ENCODE measurements around the gene PRR33. TPM values are rescaled to one million over a fixed set of nuclear protein-coding genes. Genes with fewer than 3 reads are reported as not detected.

Gene PRR33
- total and polyA plus RNA-seq, 4 donors, result not detected

DNA sequence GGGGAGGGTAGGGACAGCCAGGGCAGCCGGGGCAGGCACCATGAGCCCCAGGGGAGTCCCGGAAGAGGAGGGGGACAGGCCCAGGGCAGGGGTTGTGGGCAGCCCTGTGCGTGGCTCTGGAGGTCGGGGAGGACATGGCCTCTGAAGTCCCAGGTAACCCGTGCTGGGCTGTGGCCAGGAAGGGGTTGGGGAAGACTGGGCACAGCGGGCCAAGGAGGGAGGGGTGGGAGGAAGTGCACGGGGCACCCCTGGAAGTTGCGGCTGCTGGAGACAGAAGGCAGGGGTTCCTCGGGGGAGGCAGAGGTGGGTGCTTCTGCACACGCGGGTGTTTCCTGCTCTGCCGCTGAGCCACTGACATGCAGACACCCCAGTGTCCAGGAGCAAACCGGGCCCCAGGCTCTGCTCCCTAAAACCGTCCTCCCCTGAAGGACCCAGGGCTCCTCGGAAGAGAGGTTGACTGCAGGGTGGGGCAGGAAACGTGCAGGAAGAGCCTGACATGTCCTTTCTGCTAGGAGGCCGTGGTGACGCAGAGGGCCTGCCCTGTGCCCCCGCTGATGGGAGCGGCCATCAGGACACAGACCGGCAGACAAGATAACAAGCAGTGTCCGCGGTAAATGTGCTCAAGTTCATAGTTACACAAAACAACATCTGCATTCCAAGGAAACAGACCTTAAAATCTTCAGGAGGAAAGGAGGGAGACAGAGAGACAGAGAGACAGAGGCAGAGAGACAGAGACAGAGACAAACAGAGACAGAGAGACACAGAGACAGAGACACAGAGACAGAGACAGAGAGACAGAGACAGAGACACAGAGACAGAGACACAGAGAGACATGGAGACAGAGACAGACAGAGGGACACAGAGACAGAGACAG is 47.2 kb downstream of the PRR33 start:
- Histone ChIP-seq H3K4me3 (ENCODE audit: low read depth in 1 of 3, low read length in 3 of 3) (no peak overlapping the region), H3K9ac (ENCODE audit: low read depth in 1 of 2, low read length in 2 of 2) (peak overlapping the region in 1 of 2 donors; percentile 54), H3K4me1 (ENCODE audit: control insufficient read depth in 4 of 4, insufficient read depth in 4 of 4, low read length in 3 of 4) (peaks cover 0 to 6% (median 3%) of the 10 kb centered on the region in 4 donors), H3K9me3 (ENCODE audit: control insufficient read depth in 4 of 4, low read length in 3 of 4) (no peaks in the 10 kb centered on the region), H3K27me3 (ENCODE audit: control insufficient read depth in 4 of 4, insufficient read depth in 4 of 4, low read length in 3 of 4) (no peaks in the 10 kb centered on the region), H3K27ac (ENCODE audit: low read depth in 1 of 2, low read length in 2 of 2) (peak overlapping the region; percentile 44 to 50), H3K36me3 (ENCODE audit: control insufficient read depth in 4 of 4, insufficient read depth in 3 of 4, low read depth in 1 of 4, low read length in 3 of 4) (no peaks in the 10 kb centered on the region)
- 51% methylated on average over 23 of the region's 23 CpGs for WGBS
- TF ChIP-seq RXRA (IDR thresholded peaks at IDR 0.05) (peak; percentile 35 to 69), JUND (IDR thresholded peaks at IDR 0.05) (no peak), NR2F2 (IDR thresholded peaks at IDR 0.05) (peak; percentile 95), YY1 (IDR thresholded peaks at IDR 0.05) (peak; percentile 42), SP1 (IDR thresholded peaks at IDR 0.05) (peak; percentile 43)
- DNase-seq (ENCODE audit: low spot score), result peak; percentile 83

DNA sequence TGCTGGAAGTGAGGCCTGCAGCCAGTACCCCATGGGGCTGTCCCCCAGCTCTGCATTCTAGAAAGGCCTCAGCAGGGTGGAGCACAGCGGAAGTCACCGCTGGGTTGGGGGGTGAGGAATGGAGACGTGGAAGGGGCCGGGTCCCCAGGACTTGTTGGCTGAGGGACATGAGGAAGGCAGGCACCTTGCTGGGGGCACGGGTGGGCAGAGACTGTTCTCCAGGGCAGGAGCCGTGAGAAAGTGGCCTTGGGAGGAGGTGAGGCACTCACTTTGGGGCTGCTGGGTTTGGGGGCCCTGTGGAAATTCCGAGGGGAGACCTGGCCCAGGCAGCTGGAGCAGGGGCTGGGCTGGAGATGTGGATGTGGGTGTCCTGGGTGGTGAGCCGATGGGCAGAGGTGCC is 47.9 kb downstream of the PRR33 start:
- TF ChIP-seq, protein P1, sequence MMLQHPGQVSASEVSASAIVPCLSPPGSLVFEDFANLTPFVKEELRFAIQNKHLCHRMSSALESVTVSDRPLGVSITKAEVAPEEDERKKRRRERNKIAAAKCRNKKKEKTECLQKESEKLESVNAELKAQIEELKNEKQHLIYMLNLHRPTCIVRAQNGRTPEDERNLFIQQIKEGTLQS (IDR thresholded peaks at IDR 0.05), result no peak
- no peak for TF ChIP-seq SP1 (IDR thresholded peaks at IDR 0.05)
- no peak for TF ChIP-seq NR2F2 (IDR thresholded peaks at IDR 0.05)
- TF ChIP-seq GABPA (IDR thresholded peaks at IDR 0.05 in 1 of 2, conservative IDR thresholded peaks at IDR 0.05 in 1 of 2), result no peak
- TF ChIP-seq, protein P2, sequence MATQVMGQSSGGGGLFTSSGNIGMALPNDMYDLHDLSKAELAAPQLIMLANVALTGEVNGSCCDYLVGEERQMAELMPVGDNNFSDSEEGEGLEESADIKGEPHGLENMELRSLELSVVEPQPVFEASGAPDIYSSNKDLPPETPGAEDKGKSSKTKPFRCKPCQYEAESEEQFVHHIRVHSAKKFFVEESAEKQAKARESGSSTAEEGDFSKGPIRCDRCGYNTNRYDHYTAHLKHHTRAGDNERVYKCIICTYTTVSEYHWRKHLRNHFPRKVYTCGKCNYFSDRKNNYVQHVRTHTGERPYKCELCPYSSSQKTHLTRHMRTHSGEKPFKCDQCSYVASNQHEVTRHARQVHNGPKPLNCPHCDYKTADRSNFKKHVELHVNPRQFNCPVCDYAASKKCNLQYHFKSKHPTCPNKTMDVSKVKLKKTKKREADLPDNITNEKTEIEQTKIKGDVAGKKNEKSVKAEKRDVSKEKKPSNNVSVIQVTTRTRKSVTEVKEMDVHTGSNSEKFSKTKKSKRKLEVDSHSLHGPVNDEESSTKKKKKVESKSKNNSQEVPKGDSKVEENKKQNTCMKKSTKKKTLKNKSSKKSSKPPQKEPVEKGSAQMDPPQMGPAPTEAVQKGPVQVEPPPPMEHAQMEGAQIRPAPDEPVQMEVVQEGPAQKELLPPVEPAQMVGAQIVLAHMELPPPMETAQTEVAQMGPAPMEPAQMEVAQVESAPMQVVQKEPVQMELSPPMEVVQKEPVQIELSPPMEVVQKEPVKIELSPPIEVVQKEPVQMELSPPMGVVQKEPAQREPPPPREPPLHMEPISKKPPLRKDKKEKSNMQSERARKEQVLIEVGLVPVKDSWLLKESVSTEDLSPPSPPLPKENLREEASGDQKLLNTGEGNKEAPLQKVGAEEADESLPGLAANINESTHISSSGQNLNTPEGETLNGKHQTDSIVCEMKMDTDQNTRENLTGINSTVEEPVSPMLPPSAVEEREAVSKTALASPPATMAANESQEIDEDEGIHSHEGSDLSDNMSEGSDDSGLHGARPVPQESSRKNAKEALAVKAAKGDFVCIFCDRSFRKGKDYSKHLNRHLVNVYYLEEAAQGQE (IDR thresholded peaks at IDR 0.05), result no peak
- TF ChIP-seq, protein P3, sequence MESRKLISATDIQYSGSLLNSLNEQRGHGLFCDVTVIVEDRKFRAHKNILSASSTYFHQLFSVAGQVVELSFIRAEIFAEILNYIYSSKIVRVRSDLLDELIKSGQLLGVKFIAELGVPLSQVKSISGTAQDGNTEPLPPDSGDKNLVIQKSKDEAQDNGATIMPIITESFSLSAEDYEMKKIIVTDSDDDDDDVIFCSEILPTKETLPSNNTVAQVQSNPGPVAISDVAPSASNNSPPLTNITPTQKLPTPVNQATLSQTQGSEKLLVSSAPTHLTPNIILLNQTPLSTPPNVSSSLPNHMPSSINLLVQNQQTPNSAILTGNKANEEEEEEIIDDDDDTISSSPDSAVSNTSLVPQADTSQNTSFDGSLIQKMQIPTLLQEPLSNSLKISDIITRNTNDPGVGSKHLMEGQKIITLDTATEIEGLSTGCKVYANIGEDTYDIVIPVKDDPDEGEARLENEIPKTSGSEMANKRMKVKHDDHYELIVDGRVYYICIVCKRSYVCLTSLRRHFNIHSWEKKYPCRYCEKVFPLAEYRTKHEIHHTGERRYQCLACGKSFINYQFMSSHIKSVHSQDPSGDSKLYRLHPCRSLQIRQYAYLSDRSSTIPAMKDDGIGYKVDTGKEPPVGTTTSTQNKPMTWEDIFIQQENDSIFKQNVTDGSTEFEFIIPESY (IDR thresholded peaks at IDR 0.05), result no peak
- no peak for TF ChIP-seq EGR1 (IDR thresholded peaks at IDR 0.05; ENCODE audit: low read depth in 2 of 2)
- TF ChIP-seq TAF1 (conservative IDR thresholded peaks at IDR 0.05), result no peak
- TF ChIP-seq, protein P4, sequence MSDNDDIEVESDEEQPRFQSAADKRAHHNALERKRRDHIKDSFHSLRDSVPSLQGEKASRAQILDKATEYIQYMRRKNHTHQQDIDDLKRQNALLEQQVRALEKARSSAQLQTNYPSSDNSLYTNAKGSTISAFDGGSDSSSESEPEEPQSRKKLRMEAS (IDR thresholded peaks at IDR 0.05), result no peak
- TF ChIP-seq HNF4A (conservative IDR thresholded peaks at IDR 0.05), result no peak
- no peak for TF ChIP-seq FOXA1 (IDR thresholded peaks at IDR 0.05)
- no peak for DNase-seq (ENCODE audit: low spot score)
- Histone ChIP-seq H3K27ac (ENCODE audit: low read depth in 1 of 2, low read length in 2 of 2) (peak overlapping the region; percentile 44 to 50), H3K9me3 (ENCODE audit: control insufficient read depth in 4 of 4, low read length in 3 of 4) (no peaks in the 10 kb centered on the region), H3K4me1 (ENCODE audit: control insufficient read depth in 4 of 4, insufficient read depth in 4 of 4, low read length in 3 of 4) (peaks cover 0 to 6% (median 3%) of the 10 kb centered on the region in 4 donors), H3K36me3 (ENCODE audit: control insufficient read depth in 4 of 4, insufficient read depth in 3 of 4, low read depth in 1 of 4, low read length in 3 of 4) (no peaks in the 10 kb centered on the region), H3K4me3 (ENCODE audit: low read depth in 1 of 3, low read length in 3 of 3) (no peak overlapping the region), H3K9ac (ENCODE audit: low read depth in 1 of 2, low read length in 2 of 2) (no peak overlapping the region), H3K27me3 (ENCODE audit: control insufficient read depth in 4 of 4, insufficient read depth in 4 of 4, low read length in 3 of 4) (no peaks in the 10 kb centered on the region)
- WGBS, result 87% methylated on average over 8 of the region's 8 CpGs
